Stimulated activated CD8-positive, alpha-beta memory T cell treated with anti-CD3 and anti-CD28 coated beads, Interleukin-4, amount 100 ng/mL, for 1 hour (primary cell): ENCODE results near the gene ANK3.

Source experiments
- DNase-seq, 2 donors: peaks; one replicate each; pipeline ENCODE4 v3.0.0-alpha.2; 2020; ENCODE audit warnings: low read depth in 2 of 2, low spot score in 1 of 2

ANK3 gene

GRCh38 chr10:60236869-60237524 is 152.7 kb downstream of the ANK3 start:
- DNase-seq = no peak

DNA sequence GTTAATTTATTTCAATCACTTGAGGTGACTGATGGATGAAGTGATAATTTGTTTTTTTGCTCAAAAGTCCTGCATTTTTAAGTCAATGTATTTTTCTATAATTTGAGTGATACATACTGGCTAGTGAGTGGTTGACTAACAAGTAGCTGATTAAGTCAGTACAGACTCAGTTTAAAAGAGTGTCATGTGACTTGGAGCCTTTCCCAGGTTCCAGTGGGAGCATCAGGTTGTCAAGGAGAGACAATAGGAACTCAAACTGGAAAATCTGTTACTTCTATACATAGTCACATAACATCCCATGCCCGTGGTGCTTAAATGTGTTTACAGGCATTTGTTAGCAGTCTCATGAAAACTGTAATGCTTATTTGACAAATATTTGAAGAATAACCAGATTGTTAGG is 154.7 kb downstream of the ANK3 start:
- DNase-seq = no peak

GRCh38 chr10:60234551-60234950 is 155.1 kb downstream of the ANK3 start:
- no peak for DNase-seq

DNA sequence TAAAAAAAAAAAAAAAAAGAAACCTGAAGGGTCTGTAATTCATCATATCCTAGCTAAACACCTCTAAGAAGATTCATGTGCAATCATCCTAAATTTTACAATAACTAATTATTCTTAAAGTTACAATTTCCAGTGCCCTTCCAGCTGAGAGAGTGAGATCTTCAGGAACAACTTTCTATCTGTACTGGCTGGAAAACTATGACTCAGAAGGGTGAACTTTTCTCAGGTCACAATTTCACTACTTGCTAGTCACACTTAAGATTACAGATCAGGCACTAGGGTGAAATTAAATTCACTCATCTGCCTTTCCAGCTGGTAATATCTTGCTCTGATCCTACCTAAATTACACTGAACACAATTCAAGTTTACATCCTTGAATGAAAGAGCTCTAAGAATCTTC is 158.8 kb downstream of the ANK3 start:
- no peak for DNase-seq

DNA sequence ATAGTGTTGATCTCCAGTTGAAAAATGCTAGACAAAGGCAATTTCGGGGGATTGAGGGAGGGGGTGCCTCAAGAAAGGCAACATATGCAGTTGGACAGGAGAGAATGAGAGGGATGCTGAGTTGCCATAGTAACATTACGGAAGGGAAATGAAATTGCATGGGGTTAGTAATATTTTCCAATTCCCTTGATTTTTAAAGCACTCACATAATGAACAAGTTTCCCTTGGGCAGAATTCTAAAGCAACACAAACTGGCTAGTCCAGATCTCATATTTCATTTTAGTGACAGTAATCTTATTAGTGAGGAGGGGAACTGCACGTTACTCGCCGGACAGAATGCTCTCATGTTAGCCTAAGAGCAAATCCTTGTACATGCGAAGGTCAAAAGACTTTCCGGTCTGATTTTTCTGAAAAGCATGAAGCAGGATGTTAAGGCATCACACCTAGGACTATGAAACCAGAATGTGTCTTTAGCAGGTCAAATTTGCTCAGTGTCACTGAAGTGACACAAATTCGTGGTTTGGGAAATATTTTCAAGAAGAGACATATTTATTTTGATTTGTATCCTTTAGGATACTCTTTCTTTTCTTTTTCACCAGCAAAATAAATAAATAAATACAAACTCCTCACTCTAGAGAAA is 165.5 kb downstream of the ANK3 start:
- DNase-seq = no peak

DNA sequence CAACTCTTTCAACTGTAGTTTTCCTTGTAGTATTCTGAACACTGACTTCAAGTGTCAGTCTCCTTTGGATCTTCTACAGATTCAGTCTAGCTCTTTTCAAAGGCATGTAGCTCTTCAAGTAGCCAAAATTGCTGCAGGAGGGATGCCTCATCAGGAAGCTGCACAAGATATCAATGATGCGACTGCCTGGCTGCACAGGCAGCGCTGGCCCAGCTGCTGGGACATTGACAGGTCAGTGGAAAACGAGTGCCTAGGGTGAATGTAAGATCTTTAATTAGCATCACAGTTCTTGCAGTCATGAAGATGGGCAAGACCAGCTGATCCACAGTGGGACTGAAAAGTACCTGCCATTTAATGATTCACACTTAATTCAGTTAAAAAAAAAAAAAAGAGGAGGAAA is 167.6 kb downstream of the ANK3 start:
- DNase-seq = no peak

DNA sequence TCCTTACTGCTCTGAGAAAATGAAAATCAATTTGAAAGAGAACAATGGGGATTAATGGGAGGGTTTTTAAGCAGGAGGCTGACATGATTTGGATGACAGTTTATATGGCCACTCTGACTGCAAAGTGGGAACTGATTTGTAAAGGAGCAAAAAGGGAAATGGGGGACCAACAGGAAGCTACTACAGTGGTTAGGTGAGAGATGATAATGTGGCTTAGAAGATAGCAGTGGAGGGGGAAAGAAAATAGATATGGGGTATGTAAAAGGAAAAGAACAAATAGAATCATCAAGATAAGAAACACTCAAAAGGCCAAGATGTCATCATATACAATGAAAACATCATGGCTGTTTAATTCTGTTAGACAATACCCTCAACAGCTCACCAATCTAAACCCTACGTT is 177.5 kb downstream of the ANK3 start:
- no peak for DNase-seq

DNA sequence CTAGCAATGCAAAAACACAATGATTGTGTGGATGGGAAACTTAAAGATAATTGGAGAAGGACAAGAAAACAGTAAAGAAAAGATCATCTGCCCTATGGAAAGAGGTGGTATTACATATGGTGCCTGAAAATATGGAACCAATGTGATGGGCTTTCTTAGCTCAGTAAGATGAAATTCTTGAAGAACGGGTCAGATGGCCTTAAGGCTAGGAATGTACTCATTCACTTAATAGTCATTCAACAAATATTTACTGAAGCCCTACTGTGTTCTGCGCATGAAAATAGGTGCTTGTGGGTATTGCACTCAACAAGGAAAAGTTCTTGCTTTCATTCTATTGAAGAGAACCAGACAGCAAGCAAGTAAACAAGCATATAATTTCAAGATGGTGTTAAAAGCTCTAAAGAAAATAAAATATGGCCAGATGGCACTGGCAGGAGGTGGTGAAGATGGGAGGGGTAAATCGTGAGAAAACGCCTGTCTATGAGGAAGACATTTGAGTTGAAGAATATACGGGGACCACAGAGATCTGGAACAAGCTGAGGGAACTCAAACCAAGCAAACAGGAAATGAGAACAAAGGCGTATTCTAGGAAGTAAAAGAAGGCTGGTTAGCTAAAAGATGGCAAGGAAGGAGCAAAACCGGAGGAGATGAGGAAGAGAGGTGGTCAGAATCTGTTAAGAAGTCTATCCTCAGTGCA is 179.7 kb downstream of the ANK3 start:
- no peak for DNase-seq

DNA sequence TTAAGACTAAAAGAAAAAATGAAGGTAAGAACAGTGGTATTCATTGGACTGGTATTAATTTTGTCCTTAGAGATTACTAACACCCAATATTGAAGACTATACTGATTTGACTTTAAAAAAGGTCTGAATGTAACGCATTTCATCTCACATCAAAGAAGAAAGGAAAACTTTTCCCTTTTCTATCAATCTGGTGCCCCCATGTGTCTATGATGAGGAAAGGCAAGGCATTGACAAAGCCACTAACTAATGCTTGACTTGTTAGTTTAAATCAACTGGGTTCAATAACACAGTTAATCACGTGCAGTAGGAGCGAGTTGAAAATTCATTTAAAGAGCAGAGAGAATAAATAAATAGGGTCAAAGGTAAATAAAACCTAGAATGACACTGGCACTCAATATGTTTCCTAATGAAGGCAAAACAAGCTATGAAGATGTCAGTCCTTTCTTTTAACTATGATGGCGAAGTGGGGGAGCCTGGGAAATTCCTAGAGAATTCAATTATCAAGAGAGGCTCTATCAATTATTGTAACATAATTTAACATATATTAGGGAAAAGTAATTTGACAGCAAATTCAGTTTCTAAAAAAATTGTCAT is 180.9 kb downstream of the ANK3 start:
- no peak for DNase-seq

DNA sequence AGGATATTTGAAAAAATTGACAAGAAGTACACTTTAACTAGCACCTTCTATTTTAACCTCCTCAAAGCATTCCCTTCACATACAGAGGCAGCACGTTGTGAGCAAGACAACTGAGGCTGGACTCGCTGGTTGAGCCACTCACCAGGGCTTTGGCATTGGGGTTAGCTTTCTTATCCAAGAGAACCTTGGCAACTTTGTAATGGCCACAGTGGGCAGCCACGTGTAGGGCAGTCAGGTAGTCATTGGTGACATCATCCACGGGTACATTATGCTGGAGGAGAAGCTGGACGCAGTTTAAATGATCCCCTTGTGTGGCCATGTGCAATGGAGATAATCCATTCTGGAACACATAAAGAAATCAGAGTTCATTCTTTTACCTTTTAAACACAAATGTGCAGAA is 181.8 kb downstream of the ANK3 start:
- DNase-seq = no peak

DNA sequence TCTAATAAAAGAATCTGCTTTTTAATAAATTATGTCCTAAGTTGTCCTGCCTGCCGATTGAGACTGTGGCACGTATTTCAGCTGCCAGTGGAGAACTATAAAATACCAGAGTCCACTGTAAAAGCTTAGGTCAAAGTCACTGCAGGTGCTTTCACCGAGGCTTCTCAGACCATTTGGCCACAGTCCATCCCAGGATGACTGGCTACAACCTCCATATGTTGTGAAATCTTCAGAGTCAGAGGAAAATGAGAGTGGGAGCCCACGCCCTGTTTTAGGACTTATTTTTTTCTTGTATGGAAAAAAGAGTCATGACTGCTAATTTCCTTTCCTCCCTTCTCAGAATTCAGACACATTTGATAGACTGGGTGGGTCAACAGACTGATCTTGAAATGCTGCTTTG is 182.9 kb downstream of the ANK3 start:
- DNase-seq = no peak

GRCh38 chr10:60205741-60206140 is 183.9 kb downstream of the ANK3 start:
- no peak for DNase-seq

DNA sequence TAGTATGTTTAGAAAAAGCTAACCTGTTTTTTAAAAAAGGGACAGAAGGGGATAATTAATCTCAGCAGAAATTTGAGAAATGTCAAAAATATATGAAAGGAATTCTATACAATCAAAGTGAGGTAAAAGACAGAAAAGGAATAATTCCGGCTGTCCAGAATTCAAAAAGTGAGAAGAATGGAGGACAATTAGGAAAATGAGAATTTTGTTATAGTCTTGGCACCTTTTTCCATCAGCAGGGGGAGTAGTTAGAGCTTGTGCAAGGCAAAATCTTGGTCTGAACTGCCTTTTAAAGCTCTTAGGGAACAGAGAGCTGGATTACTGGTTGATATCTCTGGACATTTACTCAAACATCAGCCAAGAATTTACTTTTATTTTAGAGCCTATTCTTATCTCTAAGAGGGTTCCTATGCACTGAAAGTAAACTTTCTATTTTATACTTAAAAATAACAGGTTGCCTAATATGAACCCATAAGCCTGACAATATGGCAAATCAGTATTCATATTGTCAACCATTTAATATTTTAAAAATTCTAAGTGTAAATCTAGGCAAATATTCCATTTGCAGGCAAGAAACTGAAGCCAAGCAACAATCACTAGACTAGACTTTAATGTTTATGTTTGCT is 185.6 kb downstream of the ANK3 start:
- no peak for DNase-seq

DNA sequence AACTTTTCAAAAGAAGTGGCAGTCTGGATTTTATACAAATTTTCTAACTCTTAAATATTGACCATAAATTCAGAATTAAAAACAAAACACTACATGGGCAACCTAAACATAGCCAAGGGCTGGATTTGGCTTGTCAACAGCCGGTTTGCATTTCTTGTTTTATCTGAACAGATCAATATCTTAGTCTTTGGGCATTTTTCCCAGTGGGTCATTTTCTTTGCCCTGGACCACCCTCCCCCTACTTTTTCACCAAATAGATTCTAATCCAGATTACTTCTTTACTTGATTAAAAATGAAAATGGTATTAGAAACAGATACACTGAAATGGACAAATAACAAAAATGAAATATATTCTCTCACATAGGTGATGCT is 189.0 kb downstream of the ANK3 start:
- no peak for DNase-seq

- DNase-seq = no peak
Measured at GRCh38 chr10:60200012-60200681, 189.5 kb downstream of the ANK3 start.

DNA sequence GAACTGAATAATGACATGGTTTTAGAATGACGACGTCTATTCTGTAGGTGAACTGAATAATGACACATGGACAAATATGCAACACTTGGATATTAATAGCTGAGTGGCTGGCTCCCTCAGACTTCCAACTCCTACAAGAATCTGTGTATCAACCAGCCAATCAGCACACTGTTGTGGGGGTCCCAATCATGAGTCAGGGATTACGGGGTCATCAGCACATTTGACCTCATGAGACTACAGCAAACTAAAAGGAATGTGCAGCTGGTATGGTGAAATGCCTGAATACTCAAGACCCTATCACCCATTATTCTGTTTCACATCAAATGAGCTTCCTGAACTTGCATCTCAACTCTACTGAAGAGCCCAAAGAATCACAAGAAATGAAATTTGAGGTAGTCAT is 192.5 kb downstream of the ANK3 start:
- DNase-seq = no peak

- no peak for DNase-seq
Measured at GRCh38 chr10:60194421-60194820, 195.3 kb downstream of the ANK3 start.

DNA sequence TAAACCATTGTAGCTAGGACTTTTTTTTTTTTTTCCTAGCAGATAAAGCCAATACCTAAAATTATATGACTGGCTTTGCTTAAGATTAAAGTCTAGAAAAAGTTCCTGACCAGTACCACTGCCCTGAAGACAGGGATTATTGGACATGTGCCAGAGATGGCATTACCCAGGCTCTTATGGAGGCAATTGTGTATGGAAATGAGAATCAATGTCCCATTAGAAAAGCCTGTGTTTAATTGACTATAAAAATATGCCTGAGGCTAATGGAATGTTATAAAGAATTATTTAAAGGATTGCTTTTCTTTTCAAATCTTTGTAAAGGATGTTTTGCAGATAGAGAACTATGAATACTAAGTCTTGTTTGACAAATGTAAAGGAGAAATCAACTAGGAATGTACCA is 196.7 kb downstream of the ANK3 start:
- no peak for DNase-seq

- no peak for DNase-seq
Measured at GRCh38 chr10:60189861-60190475, 199.7 kb downstream of the ANK3 start.

- DNase-seq = no peak
Measured at GRCh38 chr10:60188548-60188947, 201.1 kb downstream of the ANK3 start.

DNA sequence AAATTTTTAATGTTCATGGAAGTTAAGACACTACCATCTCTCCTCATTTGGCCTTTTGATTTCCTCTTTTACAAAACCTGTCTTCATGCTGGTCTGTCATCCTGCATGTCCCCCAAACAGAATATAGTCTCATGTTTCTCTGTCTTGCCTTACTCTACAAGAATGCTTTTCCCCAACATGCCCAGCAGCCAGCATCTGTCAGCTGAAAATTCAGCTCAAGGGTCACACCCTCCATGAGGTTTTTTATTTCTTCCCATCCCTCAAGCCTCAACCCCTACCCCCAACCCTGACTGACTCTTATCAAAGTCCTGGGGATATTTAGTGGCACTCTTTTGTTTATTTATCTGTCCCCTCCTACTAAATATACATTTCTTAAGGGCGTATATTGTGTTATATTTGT is 202.0 kb downstream of the ANK3 start:
- no peak for DNase-seq
